ENCODE measurements around the gene ZBTB16. TPM values are rescaled to one million over a fixed set of nuclear protein-coding genes. Genes with fewer than 3 reads are reported as not detected.

Gene ZBTB16
- total RNA-seq, 1 experiment from 2014 or later, result 0.21 TPM

DNA sequence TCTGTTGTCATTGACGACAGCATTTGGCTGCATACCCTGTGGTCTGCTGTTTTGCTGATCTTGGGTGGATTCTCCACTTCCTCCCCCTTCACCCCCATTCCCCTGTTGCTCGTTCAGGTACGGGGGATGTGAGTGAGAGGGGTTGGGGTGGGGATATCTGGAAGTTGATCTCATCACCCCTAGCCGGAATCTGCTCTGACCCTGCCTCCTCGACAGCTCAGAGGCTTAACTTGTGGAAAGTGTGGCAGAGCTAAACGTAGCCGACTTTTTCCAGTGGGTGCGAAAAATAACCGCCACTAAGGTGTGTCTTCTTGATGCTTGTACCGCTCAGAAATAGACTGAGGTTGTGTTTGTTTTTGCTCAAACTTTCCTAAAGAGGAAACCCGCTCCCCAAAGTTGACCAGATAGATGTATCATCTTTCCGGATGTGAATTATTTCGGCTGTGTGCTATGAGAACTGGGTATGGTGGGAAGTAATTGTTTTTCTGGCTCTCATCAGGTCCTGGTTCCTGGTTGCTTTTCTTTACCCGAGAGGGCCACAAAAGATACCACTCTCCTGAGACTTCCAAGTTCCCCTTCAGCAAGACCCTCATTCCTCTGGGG lies 6.6 kb downstream of the ZBTB16 start:
- H3K27me3 ChIP-seq (ENCODE audit: control insufficient read depth, insufficient read depth, low read length), result peaks cover 36% of the 10 kb centered on the region
- no peak overlapping the region for H3K4me3 ChIP-seq (ENCODE audit: low read depth in 2 of 2, low read length in 2 of 2)
- in situ Hi-C loops (cut with HindIII; ENCODE audit: low pct_unique_long_range_greater_than_20kb, low sequenced_read_pairs), result no loop called here
- intact Hi-C loops (cut with micrococcal nuclease; ENCODE audit: unreplicated experiment), result no loop called here
- TF ChIP-seq TCF7L2 (IDR thresholded peaks at IDR 0.05; ENCODE audit: low read depth, low read length) (no peak), POLR2AphosphoS5 (IDR thresholded peaks at IDR 0.05; ENCODE audit: low read depth, low read length) (no peak), SIN3A (IDR thresholded peaks at IDR 0.05; ENCODE audit: borderline replicate concordance, insufficient read depth, low read depth, low read length) (no peak)
- TF ChIP-seq, protein P1, sequence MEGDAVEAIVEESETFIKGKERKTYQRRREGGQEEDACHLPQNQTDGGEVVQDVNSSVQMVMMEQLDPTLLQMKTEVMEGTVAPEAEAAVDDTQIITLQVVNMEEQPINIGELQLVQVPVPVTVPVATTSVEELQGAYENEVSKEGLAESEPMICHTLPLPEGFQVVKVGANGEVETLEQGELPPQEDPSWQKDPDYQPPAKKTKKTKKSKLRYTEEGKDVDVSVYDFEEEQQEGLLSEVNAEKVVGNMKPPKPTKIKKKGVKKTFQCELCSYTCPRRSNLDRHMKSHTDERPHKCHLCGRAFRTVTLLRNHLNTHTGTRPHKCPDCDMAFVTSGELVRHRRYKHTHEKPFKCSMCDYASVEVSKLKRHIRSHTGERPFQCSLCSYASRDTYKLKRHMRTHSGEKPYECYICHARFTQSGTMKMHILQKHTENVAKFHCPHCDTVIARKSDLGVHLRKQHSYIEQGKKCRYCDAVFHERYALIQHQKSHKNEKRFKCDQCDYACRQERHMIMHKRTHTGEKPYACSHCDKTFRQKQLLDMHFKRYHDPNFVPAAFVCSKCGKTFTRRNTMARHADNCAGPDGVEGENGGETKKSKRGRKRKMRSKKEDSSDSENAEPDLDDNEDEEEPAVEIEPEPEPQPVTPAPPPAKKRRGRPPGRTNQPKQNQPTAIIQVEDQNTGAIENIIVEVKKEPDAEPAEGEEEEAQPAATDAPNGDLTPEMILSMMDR (IDR thresholded peaks at IDR 0.05), result no peak
- TF ChIP-seq, protein P2, sequence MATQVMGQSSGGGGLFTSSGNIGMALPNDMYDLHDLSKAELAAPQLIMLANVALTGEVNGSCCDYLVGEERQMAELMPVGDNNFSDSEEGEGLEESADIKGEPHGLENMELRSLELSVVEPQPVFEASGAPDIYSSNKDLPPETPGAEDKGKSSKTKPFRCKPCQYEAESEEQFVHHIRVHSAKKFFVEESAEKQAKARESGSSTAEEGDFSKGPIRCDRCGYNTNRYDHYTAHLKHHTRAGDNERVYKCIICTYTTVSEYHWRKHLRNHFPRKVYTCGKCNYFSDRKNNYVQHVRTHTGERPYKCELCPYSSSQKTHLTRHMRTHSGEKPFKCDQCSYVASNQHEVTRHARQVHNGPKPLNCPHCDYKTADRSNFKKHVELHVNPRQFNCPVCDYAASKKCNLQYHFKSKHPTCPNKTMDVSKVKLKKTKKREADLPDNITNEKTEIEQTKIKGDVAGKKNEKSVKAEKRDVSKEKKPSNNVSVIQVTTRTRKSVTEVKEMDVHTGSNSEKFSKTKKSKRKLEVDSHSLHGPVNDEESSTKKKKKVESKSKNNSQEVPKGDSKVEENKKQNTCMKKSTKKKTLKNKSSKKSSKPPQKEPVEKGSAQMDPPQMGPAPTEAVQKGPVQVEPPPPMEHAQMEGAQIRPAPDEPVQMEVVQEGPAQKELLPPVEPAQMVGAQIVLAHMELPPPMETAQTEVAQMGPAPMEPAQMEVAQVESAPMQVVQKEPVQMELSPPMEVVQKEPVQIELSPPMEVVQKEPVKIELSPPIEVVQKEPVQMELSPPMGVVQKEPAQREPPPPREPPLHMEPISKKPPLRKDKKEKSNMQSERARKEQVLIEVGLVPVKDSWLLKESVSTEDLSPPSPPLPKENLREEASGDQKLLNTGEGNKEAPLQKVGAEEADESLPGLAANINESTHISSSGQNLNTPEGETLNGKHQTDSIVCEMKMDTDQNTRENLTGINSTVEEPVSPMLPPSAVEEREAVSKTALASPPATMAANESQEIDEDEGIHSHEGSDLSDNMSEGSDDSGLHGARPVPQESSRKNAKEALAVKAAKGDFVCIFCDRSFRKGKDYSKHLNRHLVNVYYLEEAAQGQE (IDR thresholded peaks at IDR 0.05; ENCODE audit: insufficient read depth in 1 of 2, low read depth in 2 of 2, low read length in 1 of 2), result no peak
- DNase-seq (ENCODE audit: low read depth, low spot score) (no peak), ATAC-seq (no peak)
- H3K9me3 ChIP-seq (ENCODE audit: control insufficient read depth, insufficient read depth, low read depth, low read length), result no peaks in the 10 kb centered on the region
- H3K36me3 ChIP-seq (ENCODE audit: control insufficient read depth, insufficient read depth, low read length), result no peaks in the 10 kb centered on the region
- H3K4me1 ChIP-seq (ENCODE audit: control insufficient read depth, insufficient read depth, low read length), result no peaks in the 10 kb centered on the region
- ChIA-PET POLR2A (no interaction called here), CTCF (interaction anchor here (1.1 kb wide), 1 partner anchor 8 kb away, joined by 3 read pairs; no protein-coding TSS in a partner anchor)
- H3K27ac ChIP-seq (ENCODE audit: low read length), result no peak overlapping the region
- BruUV-seq (replicated peaks), result no TSS peak

DNA sequence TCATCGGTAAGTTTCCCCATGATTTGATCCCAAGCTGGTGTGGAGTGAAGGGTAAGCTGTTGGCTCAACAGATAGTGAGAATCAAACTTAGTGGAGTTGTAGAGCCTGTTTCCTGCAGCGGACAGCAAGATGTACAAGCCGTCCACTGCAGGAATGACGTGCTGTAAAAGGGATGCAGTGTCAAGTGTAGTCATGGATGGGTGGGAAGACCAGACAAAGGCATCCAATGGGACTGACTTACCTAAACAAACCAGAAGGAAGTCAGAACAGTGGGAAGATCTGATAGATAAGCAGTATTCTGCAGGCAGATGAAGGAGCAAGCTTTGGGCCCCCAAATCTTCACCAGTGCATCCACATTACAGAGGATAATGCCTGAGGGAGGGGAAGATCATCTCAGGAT lies 8.8 kb downstream of the ZBTB16 start:
- Histone ChIP-seq H3K9me3 (ENCODE audit: control insufficient read depth, insufficient read depth, low read depth, low read length) (no peaks in the 10 kb centered on the region), H3K36me3 (ENCODE audit: control insufficient read depth, insufficient read depth, low read length) (no peaks in the 10 kb centered on the region), H3K27me3 (ENCODE audit: control insufficient read depth, insufficient read depth, low read length) (peaks cover 23% of the 10 kb centered on the region), H3K4me3 (ENCODE audit: low read depth in 2 of 2, low read length in 2 of 2) (no peak overlapping the region), H3K27ac (ENCODE audit: low read length) (no peak overlapping the region), H3K4me1 (ENCODE audit: control insufficient read depth, insufficient read depth, low read length) (no peaks in the 10 kb centered on the region)
- TF ChIP-seq SIN3A (IDR thresholded peaks at IDR 0.05; ENCODE audit: borderline replicate concordance, insufficient read depth, low read depth, low read length), result no peak
- TF ChIP-seq, protein P2 (IDR thresholded peaks at IDR 0.05; ENCODE audit: insufficient read depth in 1 of 2, low read depth in 2 of 2, low read length in 1 of 2), result no peak
- TF ChIP-seq, protein P1 (IDR thresholded peaks at IDR 0.05), result no peak
- TF ChIP-seq TCF7L2 (IDR thresholded peaks at IDR 0.05; ENCODE audit: low read depth, low read length), result no peak
- TF ChIP-seq POLR2AphosphoS5 (IDR thresholded peaks at IDR 0.05; ENCODE audit: low read depth, low read length), result no peak
- intact Hi-C loops (cut with micrococcal nuclease; ENCODE audit: unreplicated experiment), result no loop called here
- in situ Hi-C loops (cut with HindIII; ENCODE audit: low pct_unique_long_range_greater_than_20kb, low sequenced_read_pairs), result no loop called here
- CTCF ChIA-PET, result no interaction called here
- POLR2A ChIA-PET, result no interaction called here
- BruUV-seq (replicated peaks), result no TSS peak
- ATAC-seq (no peak), DNase-seq (ENCODE audit: low read depth, low spot score) (no peak)

Data from Panc1 (cell line).